ENCODE results near the gene ELMOD3.
A peak's percentile ranks its signal among the peaks of the same experiment; 100 is the strongest.
"Not testable (repeated sequence)": the region's sequence is repeated elsewhere in the genome, so short reads cannot be mapped to it uniquely, and the experiment has no call there.

The ELMOD3 gene

GRCh38 chr2:85405201-85406059 is 50.9 kb downstream of the ELMOD3 start:
- DNase-seq, result peak; percentile 38

- no peak for DNase-seq
Measured at GRCh38 chr2:85409845-85410583, 55.4 kb downstream of the ELMOD3 start, which contains the start of gene CAPG. Gene CAPG, minus strand, starts transcription at chr2:85410366. Its CDS starts 8,221 bp downstream, at chr2:85402145.

- no peak for DNase-seq
Measured at GRCh38 chr2:85410584-85411404, 56.2 kb downstream of the ELMOD3 start.

GRCh38 chr2:85411405-85411748 is 56.8 kb downstream of the ELMOD3 start:
- no peak for DNase-seq

- no peak for DNase-seq
Measured at GRCh38 chr2:85413592-85414420, 59.2 kb downstream of the ELMOD3 start.

GRCh38 chr2:85414421-85414759 is 59.8 kb downstream of the ELMOD3 start:
- not testable (repeated sequence) for DNase-seq

- no peak for DNase-seq
Measured at GRCh38 chr2:85414761-85415553, 60.4 kb downstream of the ELMOD3 start.

- no peak for DNase-seq
Measured at GRCh38 chr2:85415980-85416650, 61.5 kb downstream of the ELMOD3 start.

- peak; percentile 73 for DNase-seq
Measured at GRCh38 chr2:85418132-85419008, 63.8 kb downstream of the ELMOD3 start, which contains the start of gene SH2D6. Gene SH2D6, plus strand, starts transcription at chr2:85418714. Its CDS starts 10,752 bp downstream, at chr2:85429466.

- DNase-seq, result no peak
Measured at GRCh38 chr2:85419009-85419675, 64.6 kb downstream of the ELMOD3 start.

- DNase-seq, result peak; percentile 85
Measured at GRCh38 chr2:85420536-85421259, 66.1 kb downstream of the ELMOD3 start.

GRCh38 chr2:85421260-85422071 is 66.9 kb downstream of the ELMOD3 start:
- DNase-seq, result no peak

GRCh38 chr2:85422072-85422457 is 67.5 kb downstream of the ELMOD3 start:
- DNase-seq, result no peak

GRCh38 chr2:85423525-85423924 is 69.0 kb downstream of the ELMOD3 start:
- DNase-seq, result no peak

- no peak for DNase-seq
Measured at GRCh38 chr2:85425588-85425987, 71.0 kb downstream of the ELMOD3 start.

GRCh38 chr2:85427300-85427835 is 72.8 kb downstream of the ELMOD3 start:
- DNase-seq, result no peak

GRCh38 chr2:85428343-85428881 is 73.8 kb downstream of the ELMOD3 start:
- no peak for DNase-seq

All from activated CD4-positive, alpha-beta T cell treated with anti-CD3 and anti-CD28 coated beads for 1 hour (primary cell).